GM12801 (cell line): ENCODE measurements around the gene FHIT.

Source experiments
- TF ChIP-seq, protein P1 (sequence below): IDR thresholded peaks from one replicate; pipeline ENCODE4 v1.5.1; 2011; ENCODE audit warnings: control low read depth; ENCODE audit not compliant: insufficient read length; ENCODE audit errors: extremely low read depth

FHIT gene

DNA sequence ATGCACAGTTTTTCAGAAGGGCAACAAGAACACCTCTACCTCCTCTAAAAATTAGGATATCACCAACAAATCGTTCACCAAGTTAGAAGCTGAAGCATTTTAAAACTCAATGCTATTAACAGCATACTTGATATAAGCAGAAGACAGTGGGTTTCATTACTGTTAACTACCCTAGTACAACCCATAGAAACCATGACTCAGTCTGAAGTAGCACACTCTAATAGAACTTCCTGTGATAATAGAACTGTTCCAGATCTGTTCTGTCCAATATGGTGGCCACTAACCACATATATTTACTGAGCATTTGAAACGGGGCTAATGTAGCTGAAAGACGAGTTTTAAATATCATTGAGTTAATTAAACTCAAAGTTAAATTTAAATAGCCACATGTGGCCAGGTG lies 1075.6 kb downstream of the FHIT start:
- TF ChIP-seq, protein P1, sequence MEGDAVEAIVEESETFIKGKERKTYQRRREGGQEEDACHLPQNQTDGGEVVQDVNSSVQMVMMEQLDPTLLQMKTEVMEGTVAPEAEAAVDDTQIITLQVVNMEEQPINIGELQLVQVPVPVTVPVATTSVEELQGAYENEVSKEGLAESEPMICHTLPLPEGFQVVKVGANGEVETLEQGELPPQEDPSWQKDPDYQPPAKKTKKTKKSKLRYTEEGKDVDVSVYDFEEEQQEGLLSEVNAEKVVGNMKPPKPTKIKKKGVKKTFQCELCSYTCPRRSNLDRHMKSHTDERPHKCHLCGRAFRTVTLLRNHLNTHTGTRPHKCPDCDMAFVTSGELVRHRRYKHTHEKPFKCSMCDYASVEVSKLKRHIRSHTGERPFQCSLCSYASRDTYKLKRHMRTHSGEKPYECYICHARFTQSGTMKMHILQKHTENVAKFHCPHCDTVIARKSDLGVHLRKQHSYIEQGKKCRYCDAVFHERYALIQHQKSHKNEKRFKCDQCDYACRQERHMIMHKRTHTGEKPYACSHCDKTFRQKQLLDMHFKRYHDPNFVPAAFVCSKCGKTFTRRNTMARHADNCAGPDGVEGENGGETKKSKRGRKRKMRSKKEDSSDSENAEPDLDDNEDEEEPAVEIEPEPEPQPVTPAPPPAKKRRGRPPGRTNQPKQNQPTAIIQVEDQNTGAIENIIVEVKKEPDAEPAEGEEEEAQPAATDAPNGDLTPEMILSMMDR = no peak

DNA sequence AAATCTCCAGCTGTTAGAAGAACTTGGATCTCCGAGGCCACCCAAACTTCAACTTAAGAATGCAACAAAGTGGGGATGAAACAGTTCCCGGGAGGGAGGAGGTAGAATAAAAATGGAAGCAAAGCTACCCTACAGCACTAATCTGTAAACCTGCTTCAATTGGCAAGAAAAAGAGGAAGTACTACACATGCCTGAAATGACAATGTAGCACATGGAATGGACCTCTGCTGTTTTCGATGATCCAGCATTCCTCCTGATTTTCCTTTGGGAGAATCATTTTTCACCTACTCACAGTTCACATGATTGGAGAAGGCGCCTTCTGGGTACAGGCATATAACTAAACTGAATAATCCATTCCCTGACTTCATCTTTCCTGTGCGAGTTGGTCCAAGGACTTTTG lies 1081.5 kb downstream of the FHIT start:
- TF ChIP-seq, protein P1 = no peak

DNA sequence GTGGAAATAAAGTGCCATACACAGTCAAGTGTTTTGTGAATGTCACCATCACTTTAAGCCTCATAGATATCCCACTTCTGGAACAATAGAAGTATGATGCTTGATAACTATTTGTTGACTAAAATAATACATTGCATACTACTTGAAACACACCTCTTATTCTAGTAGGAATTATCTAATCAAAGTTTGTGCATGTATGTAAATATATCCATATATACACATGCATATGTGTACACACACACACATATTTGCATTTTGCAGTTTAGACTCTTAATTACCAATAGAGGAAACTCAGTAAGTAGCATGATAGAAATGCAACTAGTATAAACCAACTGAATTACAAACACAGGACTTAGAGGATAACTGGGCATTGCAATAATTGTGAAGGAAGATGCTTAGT lies 1084.1 kb downstream of the FHIT start:
- TF ChIP-seq, protein P1 = no peak

DNA sequence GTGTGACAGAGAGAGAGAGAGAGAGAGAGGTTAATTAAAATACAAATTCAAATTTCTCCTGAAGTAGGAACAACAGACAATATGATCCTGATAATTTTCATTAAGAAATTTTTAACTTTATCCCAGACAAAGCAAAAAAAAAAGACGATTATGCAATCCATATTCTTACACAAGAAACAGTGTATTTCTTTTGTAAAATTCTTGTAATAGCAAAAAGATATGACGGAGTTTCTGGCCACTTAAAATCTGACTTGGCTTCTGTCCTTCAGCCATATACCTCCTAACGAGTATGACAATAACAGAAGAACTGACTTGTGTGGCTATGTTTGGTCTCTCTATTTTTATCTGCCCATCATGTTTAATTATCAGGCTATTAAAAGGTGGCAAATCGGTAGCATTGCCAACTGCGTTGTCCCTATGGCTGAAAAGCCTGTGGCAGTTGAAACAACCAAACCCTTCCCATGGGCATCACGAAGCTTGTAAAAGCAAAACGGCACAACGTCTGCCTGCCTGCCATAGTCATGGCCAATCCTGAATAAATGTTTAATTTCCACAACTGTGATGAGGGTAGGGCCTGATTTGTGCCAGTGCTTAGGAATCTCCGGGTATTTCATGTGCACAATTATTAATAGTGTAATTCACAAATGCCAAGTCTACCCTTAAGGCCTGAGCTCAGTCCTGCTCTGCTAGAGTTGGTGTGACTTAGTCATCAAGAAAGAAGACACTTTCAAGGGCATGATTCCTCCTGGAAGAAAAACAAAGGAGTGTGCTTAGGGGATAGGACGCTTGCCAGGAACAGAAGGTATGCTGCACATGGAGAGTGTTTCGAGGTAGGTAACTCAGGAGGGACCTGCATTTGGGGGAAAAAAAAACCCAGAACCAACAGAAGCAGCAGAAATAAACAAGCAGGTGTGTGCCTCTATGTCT lies 1090.2 kb downstream of the FHIT start:
- TF ChIP-seq, protein P1 = no peak

DNA sequence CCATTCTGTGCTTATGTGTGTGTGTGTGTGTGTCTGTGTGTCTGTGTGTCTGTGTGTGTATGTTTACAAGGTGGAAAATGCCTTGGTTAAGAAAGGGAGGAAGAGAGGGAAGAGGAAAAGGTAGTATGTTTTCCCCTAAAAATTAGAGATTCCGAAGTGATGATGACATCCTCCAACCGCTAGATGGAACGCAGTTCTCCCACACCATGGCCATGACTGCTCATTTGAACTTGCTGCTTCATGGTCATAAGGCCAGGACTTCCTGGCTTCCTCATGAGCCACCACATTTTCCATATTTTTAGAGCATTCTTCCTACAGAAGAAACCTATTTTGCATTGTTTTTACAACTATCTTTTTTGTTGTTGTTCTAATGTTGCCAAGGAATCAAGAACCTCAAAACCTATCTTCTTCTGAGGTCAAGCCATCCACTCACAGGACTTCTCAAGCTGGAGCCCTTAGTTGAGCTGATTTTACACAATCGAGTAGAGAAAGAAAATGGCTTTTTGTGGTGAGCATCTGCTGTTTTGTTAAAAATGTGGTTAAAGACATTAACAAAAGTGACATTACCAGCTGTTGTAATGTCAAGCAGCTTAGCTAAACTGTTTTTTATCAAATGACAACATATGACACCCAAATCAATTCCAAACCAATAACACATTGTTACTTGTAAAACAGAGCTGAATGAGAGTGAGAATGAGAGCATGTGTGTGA lies 1091.0 kb downstream of the FHIT start:
- TF ChIP-seq, protein P1 = no peak

DNA sequence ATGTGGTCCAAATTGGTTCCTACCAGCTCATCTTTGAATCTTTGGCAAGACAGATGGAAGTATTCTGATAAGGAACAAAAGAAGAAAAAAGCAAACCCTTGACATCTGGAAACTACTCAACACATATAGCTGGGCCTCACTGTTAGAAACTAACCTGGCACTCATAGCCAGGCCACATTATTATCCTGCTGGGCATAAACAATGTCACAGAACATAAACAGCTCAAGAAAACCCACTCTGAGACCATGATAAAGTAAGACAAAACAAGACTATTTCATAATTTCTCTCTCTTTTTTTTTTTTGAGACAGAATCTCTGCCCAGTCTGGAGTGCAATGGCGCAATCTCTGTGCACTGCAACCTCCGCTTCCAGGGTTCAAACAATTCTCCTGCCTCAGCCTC lies 1093.2 kb downstream of the FHIT start:
- TF ChIP-seq, protein P1 = no peak

DNA sequence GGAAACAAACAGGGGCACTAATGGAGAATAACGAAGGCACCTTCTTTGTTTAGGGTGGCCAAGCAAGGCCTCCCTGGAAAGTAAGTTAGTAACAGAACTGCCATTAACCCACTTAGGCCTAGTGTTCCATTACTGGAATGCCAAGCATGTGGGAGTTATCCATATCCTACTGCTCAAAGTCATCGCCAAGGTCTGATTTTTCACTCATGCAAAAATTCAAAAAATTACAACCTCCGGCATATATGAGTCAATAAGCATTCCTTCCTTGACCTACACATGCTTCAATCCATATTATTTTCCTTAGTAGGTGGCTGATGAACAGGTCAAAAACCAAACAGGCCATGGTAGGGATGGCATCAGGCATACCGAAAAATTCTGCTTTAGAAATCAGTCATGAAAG lies 1097.2 kb downstream of the FHIT start:
- TF ChIP-seq, protein P1 = no peak
